Kidney tubule cell (primary cell): ENCODE data around the gene PLEKHA6.

Source experiments
- DNase-seq: peaks from one replicate; pipeline ENCODE4 v3.0.0-alpha.2; 2018; ENCODE audit warnings: low spot score

Gene PLEKHA6

DNA sequence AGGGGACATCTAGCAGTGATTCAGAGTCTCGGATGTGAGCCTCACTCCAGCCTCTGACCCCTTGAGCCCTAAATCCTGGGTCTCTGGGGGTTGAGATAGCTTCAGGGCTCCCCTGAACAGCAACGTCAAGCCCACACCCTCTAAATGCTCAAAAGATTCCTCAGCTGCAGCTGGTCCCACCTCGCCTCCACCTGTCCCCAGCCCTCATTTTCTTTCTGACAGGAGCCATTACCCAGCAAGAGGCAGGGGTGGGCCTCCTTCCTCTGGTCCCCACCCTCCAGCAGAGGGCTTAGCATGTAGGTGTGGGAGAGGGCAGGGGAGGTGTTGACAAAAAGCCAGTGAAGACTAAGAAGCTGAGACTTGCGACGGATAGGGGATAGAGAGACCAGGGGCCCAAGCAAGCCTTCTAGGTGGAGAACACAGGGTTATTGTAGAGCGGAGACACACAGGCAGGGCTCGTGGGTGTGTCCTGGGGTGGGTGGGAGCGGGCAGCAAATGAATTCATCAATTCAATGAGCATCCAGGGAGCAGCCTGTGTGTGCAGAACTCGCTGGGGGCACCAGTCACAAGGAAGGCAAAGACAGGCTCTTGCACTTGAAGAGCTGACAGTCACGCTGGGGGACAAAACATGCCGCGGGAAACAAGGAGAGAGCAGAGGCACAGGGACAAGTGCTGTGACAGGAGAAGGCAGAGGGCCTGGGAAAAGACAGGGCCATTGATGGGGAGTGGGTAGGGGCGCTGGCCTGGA lies 97.0 kb downstream of the PLEKHA6 start:
- no peak for DNase-seq

DNA sequence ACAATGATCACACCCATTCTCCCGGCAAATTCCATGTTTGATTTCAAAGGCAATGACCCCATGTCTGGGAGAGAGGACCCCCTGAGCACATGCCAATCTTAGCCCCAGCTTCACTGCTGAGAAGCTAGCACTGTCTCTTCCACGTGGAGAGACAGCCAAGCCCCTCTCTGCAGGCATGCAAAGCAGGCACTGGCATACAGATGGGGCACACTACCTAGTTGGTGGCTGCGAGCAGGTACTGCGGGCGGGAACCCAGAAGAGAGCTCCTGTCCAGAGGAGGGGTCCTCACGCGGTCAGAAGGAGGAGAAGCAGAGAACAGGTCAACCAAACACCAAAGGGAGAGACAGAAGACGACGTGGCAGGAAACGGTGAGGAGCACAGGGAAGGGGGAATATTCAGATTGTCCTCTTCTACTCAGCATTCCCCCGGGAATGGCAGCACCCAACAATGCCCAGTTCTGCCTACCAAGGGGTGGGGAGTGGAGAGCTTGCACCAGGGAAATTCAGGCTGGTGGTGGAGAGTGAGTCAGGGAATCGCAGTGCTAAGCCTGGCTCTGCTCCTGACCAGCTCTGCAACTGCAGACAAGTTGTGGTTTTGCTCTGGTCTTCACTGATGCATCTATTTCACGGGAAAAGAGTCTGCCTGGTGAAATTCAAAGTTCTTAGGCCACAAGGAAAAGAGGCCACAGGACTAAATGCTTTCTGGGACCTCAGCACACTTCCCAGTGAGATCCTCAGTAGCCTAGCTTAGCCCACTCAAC lies 97.8 kb downstream of the PLEKHA6 start:
- DNase-seq: peak; percentile 50

DNA sequence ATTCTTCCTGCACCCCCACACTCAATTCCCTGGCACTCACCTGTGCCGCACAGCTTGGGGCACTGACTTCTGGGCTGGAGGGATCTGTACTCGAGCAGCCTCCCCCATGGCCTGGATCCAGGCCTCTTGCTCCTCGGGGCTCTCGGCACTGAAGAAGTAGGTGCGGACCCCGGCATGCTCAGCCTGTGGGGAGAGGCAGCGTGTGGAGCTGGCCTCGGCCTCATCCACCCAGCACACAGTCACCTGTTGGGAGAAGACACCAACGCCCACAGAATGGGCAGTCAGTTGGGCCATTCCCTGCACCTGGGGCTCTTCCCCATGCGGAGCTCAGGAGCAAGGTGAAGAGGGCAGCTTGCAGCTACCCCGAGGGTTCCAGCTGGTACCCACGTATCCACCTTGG lies 98.5 kb downstream of the PLEKHA6 start:
- no peak for DNase-seq

DNA sequence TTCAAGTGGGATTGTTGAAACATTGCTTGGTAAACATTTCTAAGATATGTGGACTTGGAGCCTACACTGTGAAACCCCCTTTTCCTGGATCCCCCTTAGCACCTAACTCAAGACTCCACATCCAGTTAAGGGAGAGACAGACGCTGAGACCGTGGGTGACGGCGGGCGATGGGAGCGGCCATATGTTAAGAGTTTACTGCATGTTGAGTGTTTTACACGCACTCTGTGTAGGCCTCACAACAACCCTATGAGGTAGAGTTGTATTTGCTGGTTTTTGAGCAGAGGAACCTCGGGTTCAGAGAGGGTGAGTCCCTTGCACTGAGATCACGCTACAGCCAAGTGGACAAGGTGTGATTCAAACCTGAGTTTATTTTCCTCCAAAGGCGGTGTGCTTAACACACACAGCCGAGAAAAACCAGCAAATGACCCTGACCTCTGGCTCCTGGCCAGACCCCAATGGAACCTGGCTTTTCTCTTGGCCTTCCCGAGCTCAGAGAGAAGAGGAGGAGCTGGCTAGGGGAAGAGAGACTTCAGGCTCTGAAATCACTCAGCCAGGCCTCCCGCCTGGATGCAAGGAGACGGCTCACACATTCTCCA lies 99.0 kb downstream of the PLEKHA6 start:
- DNase-seq: peak; percentile 33

DNA sequence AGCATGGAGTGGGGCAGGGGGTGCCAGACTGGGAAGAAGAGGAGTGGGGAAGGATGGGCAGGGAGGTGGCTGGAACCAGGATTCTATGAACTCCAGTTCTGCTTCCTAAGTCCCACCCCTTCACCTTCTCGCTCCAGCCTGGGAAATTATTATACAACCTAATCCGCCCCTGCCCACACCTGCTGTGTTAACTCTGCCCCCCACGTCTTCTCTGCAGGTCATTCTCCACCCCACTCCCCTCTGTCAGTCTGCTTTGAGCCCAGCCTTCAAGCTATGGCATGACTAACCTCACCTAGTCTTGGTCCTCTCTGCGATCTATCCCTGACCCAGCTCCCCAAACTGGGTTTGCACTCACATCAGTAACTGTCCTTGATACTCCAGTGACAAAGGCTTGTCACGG lies 99.9 kb downstream of the PLEKHA6 start:
- no peak for DNase-seq

DNA sequence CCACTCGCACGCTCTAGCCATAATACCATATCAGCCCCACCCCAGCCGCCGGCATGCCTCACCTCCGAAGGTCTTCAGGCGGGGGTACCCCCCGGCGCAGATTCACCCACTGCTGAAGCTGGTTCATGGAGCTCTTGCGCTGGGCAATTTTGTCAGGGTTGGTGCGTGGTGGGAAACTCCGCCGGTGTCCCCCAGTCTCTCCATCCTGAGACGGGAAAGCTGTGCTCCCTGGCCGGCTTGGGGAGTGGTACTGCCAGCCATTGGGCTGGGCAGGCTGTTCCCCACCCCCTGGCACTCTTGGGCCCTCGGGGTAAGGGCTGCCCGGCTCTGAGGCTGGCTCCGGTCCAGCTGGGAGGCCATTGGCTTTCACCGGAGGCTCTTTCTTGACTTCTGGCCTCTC lies 100.5 kb downstream of the PLEKHA6 start:
- DNase-seq: no peak

DNA sequence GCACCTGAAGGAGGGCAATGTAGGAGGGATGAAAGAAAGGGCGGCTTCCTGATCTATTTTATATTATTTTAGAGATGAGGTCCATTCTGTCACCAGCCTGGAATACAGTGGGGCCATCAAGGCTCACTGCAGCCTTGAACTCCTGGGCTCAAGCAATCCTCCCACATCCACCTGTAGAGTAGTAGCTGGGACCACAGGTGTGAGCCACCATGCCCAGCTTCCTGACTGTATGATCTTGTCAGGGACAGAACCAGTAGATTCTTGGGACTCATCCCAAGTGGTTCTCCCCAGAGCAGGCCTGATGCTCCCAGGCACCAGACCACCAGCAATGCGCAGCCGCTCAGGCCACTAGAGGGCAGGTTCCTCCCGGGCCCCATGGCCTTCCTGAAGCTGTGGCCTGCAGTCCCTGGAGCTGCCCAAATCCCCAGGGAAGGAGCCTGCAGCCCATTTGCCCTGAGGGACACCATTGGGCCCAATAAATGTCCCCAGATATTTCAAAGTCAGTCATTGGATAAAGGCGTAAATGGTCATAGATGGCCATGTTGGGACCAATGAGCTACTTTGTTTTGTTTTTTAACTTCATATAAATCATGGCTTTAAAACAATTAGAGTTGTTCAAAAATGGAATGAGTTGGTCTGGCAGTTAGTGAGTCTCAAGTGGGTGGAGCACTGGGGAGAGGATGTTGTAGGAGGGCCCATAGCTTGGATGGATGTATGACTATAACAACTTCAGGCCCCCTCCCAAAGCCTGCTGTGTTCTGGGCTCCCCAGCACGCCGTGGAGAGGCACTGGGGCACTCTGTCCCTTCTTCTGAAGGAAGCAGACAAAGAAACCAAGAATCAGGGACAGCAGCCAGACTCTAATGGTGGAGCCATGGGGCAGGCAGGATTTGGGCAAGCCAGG lies 101.3 kb downstream of the PLEKHA6 start:
- DNase-seq: peak; percentile 63

DNA sequence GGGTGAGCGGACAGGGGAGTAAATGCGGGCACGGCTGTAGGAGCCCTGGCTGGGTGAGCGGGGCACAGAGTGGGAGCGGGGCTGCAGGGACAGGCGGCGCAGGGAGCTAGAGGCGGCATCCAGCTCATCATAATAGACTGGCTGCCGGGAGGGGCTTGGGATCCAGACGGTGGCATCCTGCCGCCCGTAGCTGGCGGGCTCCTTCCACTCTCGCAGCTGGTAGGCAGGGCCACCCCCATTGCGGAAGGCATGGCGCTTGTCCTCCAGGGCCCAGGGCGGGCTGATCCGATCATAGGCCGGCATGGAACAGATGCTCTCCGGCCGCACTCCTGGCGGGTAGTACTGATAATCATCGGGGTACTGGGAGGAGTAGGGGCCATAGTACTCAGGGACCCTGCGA lies 102.3 kb downstream of the PLEKHA6 start:
- DNase-seq: no peak

DNA sequence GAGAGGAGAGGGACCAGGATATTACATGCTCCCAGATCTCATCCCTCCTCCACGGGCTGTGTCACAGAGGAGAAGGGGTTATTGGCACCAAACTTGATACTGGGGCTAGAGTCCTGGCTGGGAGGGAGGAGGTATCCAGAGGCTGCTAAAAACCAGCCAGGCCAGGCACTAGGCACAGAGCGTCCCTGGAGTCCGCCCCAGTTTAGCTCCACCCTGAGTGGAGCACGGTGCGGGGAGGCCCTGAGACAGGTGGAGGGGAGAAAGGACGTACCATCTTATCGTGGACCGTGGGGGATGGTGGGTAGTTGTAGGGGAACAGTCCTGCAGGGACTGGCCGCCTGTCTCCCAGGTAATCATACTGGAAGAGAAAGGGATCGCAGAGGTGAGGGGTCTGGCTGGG lies 103.2 kb downstream of the PLEKHA6 start:
- no peak for DNase-seq

DNA sequence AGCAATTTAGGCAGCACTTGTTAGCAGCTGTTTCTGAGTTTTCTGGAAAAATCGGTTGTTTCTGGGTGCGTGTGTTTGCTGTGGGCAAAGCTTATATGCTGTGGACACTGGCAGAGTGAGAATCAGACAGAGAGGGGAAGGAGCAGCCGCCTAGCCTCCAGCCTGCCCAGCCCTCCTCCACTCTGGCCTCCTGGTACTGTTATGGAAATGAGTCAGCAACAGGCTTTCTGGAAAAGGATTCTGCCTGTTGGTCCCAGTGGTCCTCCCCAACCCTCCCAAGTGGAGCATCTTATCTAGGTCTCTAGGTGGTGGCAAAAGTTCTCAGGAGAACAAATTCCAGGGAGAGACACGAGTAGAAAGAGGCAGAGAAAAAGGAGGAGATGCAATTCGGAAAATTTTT lies 103.8 kb downstream of the PLEKHA6 start:
- DNase-seq: no peak

DNA sequence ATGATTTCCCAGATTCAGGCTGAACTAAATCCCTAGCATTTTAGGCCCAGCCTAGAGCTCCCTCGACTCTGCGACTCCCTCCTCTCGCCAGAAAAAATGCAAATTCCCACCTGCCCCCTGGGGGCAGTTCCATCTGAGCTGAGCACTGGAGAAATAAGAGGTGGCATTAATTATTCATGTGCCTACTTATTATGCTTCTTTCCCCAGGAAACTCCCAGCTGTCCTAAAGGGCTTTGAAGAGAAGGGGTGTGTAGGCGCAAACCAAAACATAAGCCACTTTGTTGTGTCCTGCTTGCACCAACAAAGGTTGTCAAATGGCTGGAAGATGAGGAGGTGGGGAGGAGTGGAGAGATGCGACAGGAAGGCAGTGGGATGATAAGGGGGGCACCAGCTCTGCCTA lies 104.5 kb downstream of the PLEKHA6 start:
- no peak for DNase-seq

DNA sequence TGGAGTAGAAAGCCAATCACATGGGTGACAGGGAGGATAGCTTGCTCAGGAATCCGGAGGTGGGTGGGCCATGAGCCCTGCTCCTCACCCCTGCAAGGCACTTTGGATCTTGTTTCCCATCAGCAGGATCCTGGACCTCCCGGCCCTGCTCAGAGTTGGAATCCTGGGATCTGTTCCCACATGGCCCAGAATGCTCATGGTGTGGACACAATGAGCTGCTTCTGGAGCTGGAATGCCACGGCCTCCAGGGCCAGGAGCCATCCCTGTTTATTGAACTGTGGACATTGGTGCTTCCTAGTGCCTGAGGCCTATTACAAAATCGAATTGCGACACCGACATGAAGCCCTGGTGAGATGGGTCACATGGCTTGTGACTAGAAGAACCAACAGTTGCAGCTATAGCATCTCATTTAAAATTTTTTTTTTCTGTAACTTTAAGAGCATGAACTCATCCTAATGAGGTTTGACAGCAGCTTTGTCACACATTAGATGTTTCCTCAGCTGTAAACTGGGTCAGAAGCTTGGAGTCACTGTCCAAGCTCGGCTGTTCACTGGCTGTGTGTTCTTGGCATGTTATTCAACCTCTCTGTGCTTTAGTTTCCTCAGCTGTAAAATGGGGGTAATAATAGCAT lies 105.6 kb downstream of the PLEKHA6 start:
- peak; percentile 33 for DNase-seq

DNA sequence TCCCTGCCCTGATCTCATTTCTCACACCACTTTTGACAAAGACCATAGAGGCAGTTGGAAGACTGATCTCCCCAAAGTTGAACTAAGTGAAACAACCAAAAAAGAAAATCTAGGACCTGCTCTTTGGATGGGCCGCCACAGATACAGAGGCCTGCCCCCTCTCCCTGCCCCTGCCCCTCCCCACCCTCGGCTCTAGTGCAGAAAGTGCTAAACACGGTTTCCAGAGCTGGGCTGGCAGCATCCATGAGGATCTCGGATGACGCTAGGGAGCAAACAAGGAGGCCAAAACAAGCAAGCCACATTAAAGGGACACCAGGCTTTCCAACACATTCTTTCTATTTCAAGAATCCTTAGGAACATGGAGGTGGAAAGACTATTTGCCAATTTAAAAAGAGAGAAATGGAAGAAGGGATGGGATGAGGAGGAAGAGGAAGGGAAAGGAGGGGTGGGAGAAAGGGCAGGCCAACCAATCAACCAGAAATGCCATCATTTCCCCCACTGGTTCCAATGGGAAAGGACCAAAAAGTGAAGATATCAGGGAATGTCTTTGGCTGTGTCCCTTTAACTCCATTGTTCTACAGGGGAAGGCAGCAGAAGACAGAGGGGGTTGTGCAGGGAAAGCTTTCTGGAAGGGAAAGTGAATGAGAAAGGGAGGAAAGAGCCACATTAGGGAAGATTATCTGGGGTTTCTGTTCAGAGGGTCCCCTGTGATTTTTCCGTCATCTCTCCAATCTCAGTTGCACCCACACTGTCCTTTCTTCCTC lies 107.6 kb downstream of the PLEKHA6 start:
- no peak for DNase-seq

DNA sequence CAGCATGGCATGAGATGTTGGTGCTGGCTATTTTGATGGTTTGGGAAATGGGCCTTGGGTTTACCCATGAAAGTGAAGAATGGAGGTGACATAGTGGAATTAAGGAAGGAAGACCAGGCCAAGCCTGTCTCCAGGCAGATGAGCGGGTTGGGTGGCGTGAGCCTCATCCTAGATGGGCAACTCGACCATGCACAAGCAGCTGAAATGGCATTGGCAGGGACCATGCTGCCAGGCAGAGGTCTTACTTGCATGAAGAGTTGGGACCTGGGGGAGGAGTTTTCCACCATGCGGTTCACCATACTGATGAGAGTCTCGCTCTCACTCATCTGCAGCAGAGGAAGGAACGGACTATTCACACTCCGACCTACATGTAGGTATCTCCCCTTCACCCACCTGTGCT lies 108.4 kb downstream of the PLEKHA6 start:
- no peak for DNase-seq

DNA sequence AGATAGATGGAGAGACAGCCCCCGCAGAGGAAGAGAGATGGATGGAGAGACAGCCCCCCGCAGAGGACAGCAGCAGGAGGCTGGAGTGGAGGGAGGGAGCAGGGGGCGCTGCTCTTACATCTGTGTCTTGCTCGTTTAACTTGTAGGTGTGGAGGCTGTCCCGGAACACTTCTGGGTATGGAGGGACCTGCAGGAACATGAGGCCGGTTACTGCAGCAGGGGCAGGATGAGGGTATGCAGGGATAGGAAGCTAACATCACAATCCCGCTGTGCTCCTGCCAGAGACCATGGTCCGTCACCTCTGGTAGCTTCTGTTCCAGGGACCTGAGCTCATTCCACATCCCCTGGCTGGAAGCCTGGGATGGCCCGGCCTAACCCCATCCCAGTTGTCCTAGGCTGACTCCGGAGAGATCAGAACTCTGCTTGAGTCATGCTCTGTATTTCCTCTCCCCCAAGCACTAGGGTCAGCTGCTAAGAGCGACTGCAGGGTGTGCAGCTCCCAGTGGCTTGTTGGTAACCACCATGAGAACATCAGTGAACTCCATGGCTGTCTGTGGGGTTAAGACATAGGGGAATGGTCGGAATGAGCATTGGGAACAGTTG lies 109.2 kb downstream of the PLEKHA6 start:
- no peak for DNase-seq

DNA sequence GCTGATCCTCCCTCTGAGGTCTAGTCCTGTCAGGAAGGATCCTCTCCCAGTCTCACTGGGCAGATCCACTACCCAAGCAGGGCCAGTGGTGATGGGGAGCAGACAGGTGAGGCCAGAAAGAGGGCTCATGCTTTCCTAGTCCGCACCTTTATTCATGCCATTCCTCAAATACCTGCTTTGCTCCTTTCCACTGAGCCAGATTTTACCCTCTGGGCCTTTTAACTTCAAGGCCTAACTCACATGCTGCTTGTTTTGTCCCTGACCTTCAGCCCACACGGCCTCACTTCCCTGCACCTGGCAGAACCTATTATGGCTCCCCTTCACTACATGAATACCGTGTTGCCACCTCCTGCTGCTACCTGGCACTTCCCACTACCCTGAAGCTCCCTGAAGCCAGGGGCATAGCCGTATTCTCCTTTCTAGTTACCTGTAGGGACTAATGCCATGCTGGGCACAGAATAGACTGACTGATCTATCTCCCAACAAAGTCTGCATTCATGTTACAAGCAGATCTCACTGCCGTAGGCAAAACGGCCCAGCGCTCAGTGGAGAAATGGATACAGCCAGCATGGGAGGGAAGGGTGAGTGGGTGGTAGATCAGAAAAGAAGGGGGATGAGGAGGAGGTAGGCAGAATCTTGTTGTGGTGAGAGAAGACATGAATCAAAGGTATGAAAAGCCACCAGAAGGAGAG lies 109.8 kb downstream of the PLEKHA6 start:
- no peak for DNase-seq

DNA sequence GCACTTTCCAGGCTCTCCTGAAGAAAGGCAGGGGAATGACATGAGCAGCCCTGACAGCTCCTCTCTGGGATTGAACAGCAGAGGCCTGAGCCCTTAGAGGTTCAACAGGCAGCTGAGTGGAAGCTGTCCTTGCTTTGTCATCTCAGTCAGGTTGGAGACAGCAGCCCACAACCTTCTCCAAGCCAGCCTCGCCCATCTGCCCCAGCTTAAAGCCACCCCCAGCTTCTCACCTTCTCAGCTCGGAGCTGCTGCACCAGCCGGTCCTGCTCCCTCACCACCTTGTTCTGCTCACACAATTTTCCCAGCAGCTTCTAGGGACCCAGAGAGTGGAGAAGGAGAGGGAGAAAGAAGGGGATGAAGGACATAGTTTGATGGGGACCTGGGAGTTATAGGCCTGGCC lies 110.8 kb downstream of the PLEKHA6 start:
- DNase-seq: no peak

DNA sequence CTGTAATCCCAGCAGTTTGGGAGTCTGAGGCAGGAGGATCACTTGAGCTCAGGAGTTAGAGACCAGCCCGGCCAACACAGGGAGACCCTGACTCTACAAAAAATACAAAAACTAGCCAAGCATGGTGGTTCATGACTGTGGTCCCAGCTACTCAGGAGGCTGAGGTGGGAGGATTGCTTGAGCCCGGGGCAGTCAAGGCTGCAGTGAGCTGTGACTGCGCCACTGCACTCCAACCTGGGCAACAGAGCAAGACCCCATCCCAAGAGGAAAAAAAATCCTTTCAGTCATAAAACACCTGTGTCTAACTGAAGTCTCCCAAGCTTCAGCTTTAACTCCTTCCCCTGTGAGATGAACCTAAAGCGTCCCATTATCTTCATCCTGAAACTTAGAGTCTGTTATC lies 112.9 kb downstream of the PLEKHA6 start:
- DNase-seq: no peak

DNA sequence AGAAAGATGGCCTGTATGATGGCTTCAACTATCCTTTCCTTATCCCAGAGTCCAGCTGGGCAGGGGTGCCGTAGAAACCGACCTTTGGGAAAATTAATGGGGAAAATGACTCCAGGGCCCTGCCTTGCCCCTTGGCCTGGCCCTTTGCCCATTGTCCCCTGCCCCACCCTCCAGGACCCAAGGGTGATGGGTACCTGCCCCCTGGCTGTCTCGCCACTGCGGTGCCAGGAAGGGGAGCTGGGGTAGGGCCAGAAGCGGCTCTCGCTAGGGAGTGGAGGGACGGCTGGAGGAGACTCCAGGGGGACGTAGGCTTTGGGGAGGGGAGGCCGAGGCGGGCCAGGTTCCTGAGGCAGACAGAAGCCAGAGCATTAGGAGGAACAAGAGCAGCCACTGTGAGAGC lies 116.8 kb downstream of the PLEKHA6 start:
- DNase-seq: no peak

DNA sequence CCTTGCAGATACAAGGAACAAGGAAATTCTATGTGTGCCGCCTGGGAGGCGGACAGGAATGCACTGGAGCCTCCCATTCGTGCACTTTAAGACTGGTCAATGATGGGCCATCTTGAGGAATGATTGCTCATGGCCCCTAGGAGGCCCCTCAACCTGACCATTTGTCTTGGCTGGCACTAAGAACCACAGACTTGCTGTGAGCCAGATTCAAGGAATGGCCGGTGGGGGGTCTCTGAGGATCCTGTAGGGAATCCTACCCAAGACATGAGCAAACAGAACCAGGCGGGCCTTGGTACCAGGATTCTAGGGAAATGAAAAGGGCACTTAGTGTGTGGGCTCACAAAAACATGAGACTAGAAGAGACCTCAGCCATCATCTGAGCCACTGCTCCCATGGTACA lies 117.8 kb downstream of the PLEKHA6 start:
- DNase-seq: no peak
